PC-9 (cell line): ENCODE results near the gene PCP2. TPM values are rescaled to one million over a fixed set of nuclear protein-coding genes. Genes with fewer than 3 reads are reported as not detected.

Experiments used
- BruUV-seq: library from RNA; stranded (reverse); fragments of 400-500 nt; replicated peaks from 2 replicates; lab custom pipeline; 2021; lab: Mats Ljungman, UMichigan
- CTCF ChIA-PET: fragments of 300-600 bp; sonication (Branson Sonifier 250); formaldehyde crosslinking; loops from one replicate; lab custom pipeline; 2022; ENCODE audit warnings: antibody characterized with exemption; lab: Charles Lee
- POLR2A ChIA-PET: fragments of 300-600 bp; sonication (Branson Sonifier 250); formaldehyde crosslinking; loops from one replicate; lab custom pipeline; 2022; ENCODE audit warnings: antibody characterized with exemption; ENCODE audit not compliant: unreplicated experiment; lab: Charles Lee
- DNase-seq, 2 experiments: peaks; one replicate each; pipeline versions ENCODE4 v3.0.0 to v3.0.0-alpha.2; 2015 to 2022; ENCODE audit warnings: mixed read lengths in 1 of 2
- H2AFZ ChIP-seq: fragments of 200-600 bp; sonication (generic); 2 replicates; pipeline ENCODE4 v1.8.1; 2017; ENCODE audit warnings: antibody characterized with exemption
- H3F3A ChIP-seq: fragments of 200-600 bp; sonication (generic); 2 replicates; pipeline ENCODE4 v1.8.1; 2017; ENCODE audit warnings: antibody characterized with exemption, mild to moderate bottlenecking, low read depth; ENCODE audit not compliant: insufficient read depth
- H3K27ac ChIP-seq: fragments of 200-600 bp; sonication (generic); 2 replicates; pipeline ENCODE4 v1.6.1; 2016; ENCODE audit warnings: mixed run types
- H3K27me3 ChIP-seq: fragments of 200-600 bp; sonication (generic); 2 replicates; pipeline ENCODE4 v1.6.1; 2016; ENCODE audit warnings: low read depth, mixed run types; ENCODE audit not compliant: insufficient read depth
- H3K36me3 ChIP-seq: fragments of 200-600 bp; sonication (generic); 2 replicates; pipeline ENCODE4 v1.6.1; 2016; ENCODE audit warnings: low read depth, mixed run types
- H3K4me1 ChIP-seq: fragments of 200-600 bp; sonication (generic); replicated peaks from 2 replicates; pipeline ENCODE4 v1.6.1; 2016; ENCODE audit warnings: mixed run types; ENCODE audit not compliant: insufficient read depth
- H3K4me2 ChIP-seq: fragments of 200-600 bp; sonication (generic); 2 replicates; pipeline ENCODE4 v1.6.1; 2017; ENCODE audit warnings: mixed run types
- H3K4me3 ChIP-seq: fragments of 200-600 bp; sonication (generic); 2 replicates; pipeline ENCODE4 v1.6.1; 2016; ENCODE audit warnings: mixed run types
- H3K79me2 ChIP-seq: fragments of 200-600 bp; sonication (generic); 2 replicates; pipeline ENCODE4 v1.6.1; 2017; ENCODE audit warnings: low read depth, mixed run types
- H3K9me2 ChIP-seq: fragments of 200-600 bp; sonication (generic); 2 replicates; pipeline ENCODE4 v1.8.1; 2017; ENCODE audit warnings: mild to moderate bottlenecking; ENCODE audit not compliant: insufficient read depth
- H3K9me3 ChIP-seq: fragments of 200-600 bp; sonication (generic); 2 replicates; pipeline ENCODE4 v1.8.1; 2016; ENCODE audit warnings: low read depth; ENCODE audit not compliant: insufficient read depth
- H4K20me1 ChIP-seq: fragments of 200-600 bp; sonication (generic); 2 replicates; pipeline ENCODE4 v1.8.1; 2017; ENCODE audit not compliant: insufficient read depth
- EZH2 ChIP-seq: fragments of 200-600 bp; sonication (generic); IDR thresholded peaks from 2 replicates; pipeline ENCODE4 v1.8.0; 2017; ENCODE audit warnings: antibody characterized with exemption, low read depth
- intact Hi-C: fragments of 100-400 bp; cut with micrococcal nuclease; formaldehyde crosslinking; loops from one replicate; pipeline ENCODE4 v1.10.0; 2022; ENCODE audit not compliant: unreplicated experiment
- total RNA-seq: library from RNA; stranded (reverse); gene quantifications from 2 replicates; pipeline ENCODE4 v1.2.3, GENCODE V29; 2021
- TF ChIP-seq, protein P1 (sequence below): fragments of 200-600 bp; sonication (generic); conservative IDR thresholded peaks from 2 replicates; pipeline ENCODE4 v1.6.1; 2017; ENCODE audit warnings: mixed run types, antibody characterized with exemption, mild to moderate bottlenecking, moderate library complexity

Gene PCP2
- total RNA-seq, 1 experiment from 2014 or later, result 0.92 TPM

DNA sequence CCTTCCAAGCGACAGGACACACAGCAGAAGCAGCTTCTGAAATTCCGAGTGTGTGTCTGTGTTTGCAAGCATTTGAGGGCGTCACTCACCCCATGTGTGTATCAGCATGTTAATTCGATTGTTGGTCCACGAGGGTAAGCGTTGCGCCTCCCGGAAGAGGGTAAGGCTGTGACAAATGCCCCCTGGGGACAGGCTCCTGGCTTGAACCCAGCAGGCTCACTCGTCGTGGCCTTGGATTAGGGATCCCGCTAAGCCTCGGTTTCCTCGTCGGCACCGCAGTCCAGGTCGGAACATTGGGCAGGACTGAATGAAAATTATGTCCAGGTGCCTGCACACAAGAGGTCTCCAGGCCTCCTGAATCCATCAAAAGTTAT is 2.8 kb upstream of the PCP2 start:
- peak overlapping the region; percentile 89; the same call in 1 of the 2 replicates for H3K4me3 ChIP-seq
- H3F3A ChIP-seq, result peaks cover 46% of the 10 kb centered on the region
- no peaks in the 10 kb centered on the region for H3K27me3 ChIP-seq
- no peaks in the 10 kb centered on the region for H3K36me3 ChIP-seq
- intact Hi-C loops, result no loop called here
- H3K4me1 ChIP-seq, result peaks cover 11% of the 10 kb centered on the region; the same call in 1 of the 2 replicates
- no peak overlapping the region; the same call in 1 of the 2 replicates for H2AFZ ChIP-seq
- H3K79me2 ChIP-seq, result peaks cover 38% of the 10 kb centered on the region
- H3K27ac ChIP-seq, result no peak overlapping the region
- POLR2A ChIA-PET, result no interaction called here
- H3K9me2 ChIP-seq, result no peaks in the 10 kb centered on the region
- peak overlapping the region; percentile 71 for H3K4me2 ChIP-seq
- TF ChIP-seq, protein P1, sequence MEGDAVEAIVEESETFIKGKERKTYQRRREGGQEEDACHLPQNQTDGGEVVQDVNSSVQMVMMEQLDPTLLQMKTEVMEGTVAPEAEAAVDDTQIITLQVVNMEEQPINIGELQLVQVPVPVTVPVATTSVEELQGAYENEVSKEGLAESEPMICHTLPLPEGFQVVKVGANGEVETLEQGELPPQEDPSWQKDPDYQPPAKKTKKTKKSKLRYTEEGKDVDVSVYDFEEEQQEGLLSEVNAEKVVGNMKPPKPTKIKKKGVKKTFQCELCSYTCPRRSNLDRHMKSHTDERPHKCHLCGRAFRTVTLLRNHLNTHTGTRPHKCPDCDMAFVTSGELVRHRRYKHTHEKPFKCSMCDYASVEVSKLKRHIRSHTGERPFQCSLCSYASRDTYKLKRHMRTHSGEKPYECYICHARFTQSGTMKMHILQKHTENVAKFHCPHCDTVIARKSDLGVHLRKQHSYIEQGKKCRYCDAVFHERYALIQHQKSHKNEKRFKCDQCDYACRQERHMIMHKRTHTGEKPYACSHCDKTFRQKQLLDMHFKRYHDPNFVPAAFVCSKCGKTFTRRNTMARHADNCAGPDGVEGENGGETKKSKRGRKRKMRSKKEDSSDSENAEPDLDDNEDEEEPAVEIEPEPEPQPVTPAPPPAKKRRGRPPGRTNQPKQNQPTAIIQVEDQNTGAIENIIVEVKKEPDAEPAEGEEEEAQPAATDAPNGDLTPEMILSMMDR, result no peak
- no peak for TF ChIP-seq EZH2
- peaks cover 13% of the 10 kb centered on the region for H4K20me1 ChIP-seq
- H3K9me3 ChIP-seq, result no peaks in the 10 kb centered on the region; the same call in 1 of the 2 replicates
- CTCF ChIA-PET, result no interaction called here
- TSS peak; percentile 25 for BruUV-seq
- DNase-seq, result no peak

DNA sequence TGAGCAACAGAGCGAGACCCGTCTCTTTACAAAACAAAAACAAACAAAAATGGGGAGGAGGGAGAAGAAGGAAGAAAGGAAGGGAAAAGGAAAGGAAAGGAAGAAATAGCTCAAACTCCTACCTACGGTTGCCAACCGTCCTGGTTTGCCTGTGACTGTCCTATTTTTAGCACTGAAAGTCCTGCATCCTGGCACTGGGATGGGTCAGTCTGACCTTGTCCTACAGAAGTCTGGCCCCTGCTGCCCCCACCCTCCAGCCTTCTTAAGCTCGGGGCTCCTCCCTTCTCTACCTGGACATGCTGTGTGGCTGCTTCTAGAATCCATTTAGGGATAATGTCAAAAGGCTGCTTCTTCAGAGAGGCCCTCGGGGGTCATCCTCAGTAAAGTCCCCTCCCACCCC is 2.2 kb upstream of the PCP2 start:
- no TSS peak for BruUV-seq
- Histone ChIP-seq H3K79me2 (peaks cover 43% of the 10 kb centered on the region), H3K4me2 (no peak overlapping the region), H3K4me1 (peaks cover 16% of the 10 kb centered on the region), H3F3A (peaks cover 41% of the 10 kb centered on the region), H3K36me3 (no peaks in the 10 kb centered on the region), H2AFZ (no peak overlapping the region), H3K9me2 (no peaks in the 10 kb centered on the region), H4K20me1 (peaks cover 9% of the 10 kb centered on the region), H3K9me3 (no peaks in the 10 kb centered on the region; the same call in 1 of the 2 replicates), H3K4me3 (no peak overlapping the region), H3K27ac (no peak overlapping the region), H3K27me3 (no peaks in the 10 kb centered on the region)
- CTCF ChIA-PET, result no interaction called here
- TF ChIP-seq, protein P1, result no peak
- no peak for TF ChIP-seq EZH2
- no peak for DNase-seq
- intact Hi-C loops, result no loop called here
- POLR2A ChIA-PET, result no interaction called here

DNA sequence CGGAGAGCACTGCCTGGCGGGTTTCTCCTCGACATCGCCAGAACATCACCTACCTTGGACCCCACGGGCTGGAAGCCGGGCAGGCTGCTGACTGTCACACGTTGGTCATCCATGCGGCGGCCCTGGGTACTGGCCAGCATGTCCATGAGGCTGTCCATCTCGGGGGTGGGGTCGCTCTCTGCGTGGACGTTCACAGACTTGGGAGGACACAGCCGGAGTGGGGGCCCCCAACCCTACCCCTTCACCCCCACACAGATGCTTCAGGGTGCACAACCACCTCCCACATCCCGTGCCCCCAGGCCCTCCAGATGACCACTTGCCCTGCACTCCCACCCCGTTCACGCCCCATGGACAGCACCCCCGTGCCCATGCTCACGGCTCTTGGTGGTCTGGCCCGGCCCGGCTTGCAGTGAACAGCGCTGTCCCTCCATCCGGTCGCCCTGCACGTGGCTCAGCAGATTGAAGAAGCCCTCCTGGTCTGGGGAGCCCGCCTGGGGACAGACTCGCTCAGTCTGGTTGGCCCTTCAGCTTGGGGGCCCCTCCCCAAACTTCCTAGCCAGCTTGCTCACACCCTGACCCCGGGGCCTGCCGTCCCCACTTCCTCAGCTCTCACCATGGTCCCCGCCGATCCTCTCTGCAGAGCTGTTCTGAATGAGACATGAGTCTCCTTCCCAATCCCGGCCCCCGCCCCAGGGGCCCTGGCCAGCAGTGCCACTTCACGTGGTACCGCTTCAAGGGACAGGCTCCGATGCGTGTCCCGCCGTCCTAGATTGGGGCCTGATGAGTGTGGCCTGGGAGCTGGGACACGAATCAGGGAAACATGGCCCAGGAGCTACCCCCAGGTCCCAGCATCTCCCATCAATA is 947 bp downstream of the PCP2 start:
- BruUV-seq, result TSS peak; percentile 0
- ChIA-PET CTCF (no interaction called here), POLR2A (interaction anchor here (0.6 kb wide), 1 partner anchor 172 kb away, joined by 5 read pairs; no protein-coding TSS in a partner anchor)
- H3K79me2 ChIP-seq, result peaks cover 48% of the 10 kb centered on the region
- TF ChIP-seq, protein P1, result no peak
- no peak for TF ChIP-seq EZH2
- H3F3A ChIP-seq, result peaks cover 12% of the 10 kb centered on the region; the same call in 1 of the 2 replicates
- H3K27ac ChIP-seq, result no peak overlapping the region
- H3K36me3 ChIP-seq, result no peaks in the 10 kb centered on the region
- intact Hi-C loops, result no loop called here
- H3K27me3 ChIP-seq, result no peaks in the 10 kb centered on the region
- H4K20me1 ChIP-seq, result 0 out of 2 replicates have a peak, but pooled peaks cover 3% of the 10 kb centered on the region
- H3K4me3 ChIP-seq, result no peak overlapping the region
- H3K4me1 ChIP-seq, result peaks cover 21% of the 10 kb centered on the region
- no peak overlapping the region for H2AFZ ChIP-seq
- H3K9me2 ChIP-seq, result no peaks in the 10 kb centered on the region
- DNase-seq, result no peak
- H3K9me3 ChIP-seq, result no peaks in the 10 kb centered on the region
- no peak overlapping the region for H3K4me2 ChIP-seq
